ENCODE measurements around the gene LRRC18. TPM values are rescaled to one million over a fixed set of nuclear protein-coding genes. Genes with fewer than 3 reads are reported as not detected.

Gene LRRC18
- total and polyA plus RNA-seq, 10 of the 15 experiments (the other 5 are each of a cell fraction or from before 2014, with no cell fraction given), result 0.16 to 0.47 (median 0.24) TPM; not detected in 6

DNA sequence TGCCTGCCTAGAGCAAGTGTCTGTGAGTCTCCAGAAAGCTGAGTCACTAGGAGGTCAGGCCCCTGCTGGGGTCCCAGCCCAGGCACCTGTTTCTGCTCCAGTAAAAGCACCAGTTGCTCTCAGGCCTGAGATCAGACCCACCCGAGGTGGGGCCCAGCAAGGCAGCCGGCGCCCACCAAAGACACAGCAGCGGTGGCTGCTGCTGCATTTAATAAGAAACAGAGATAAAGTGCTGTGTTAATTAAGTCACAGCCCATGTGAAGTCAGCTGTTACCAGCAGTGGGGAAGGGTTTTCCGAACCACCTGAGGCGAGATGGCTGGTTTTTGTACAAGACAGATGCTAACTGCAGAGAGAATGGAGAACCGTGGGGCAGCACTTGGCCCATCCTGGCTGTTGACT is 12.1 kb upstream of the LRRC18 start:
- RAD21 ChIA-PET (ENCODE audit: unreplicated experiment), result no interaction called here
- Histone ChIP-seq H3K36me3 (ENCODE audit: control insufficient read depth in 2 of 2, insufficient read depth in 2 of 2, low read length in 1 of 2) (peaks cover 29 to 37% of the 10 kb centered on the region in 2 experiments), H3K27ac (ENCODE audit: control insufficient read depth, insufficient read depth) (no peak overlapping the region), H2AFZ (ENCODE audit: control insufficient read depth, low read depth, low read length) (no peak overlapping the region), H4K20me1 (ENCODE audit: control insufficient read depth, insufficient read depth) (no peaks in the 10 kb centered on the region), H3K4me2 (ENCODE audit: control insufficient read depth, insufficient read depth) (no peak overlapping the region), H3K79me2 (ENCODE audit: control insufficient read depth, insufficient read depth, low read length) (no peaks in the 10 kb centered on the region), H3K9me3 (replicated peaks; ENCODE audit: control insufficient read depth, insufficient read depth, low read length) (no peaks in the 10 kb centered on the region), H3K27me3 (replicated peaks in 1 of 2; ENCODE audit: control insufficient read depth in 2 of 2, insufficient read depth in 2 of 2, low read length in 1 of 2) (no peaks in the 10 kb centered on the region), H3K4me3 (no peak overlapping the region), H3K4me1 (ENCODE audit: control insufficient read depth, insufficient read depth, low read length) (no peaks in the 10 kb centered on the region), H3K9ac (ENCODE audit: control insufficient read depth, insufficient read depth, low read length) (no peak overlapping the region)
- SMC1A ChIA-PET (ENCODE audit: uncharacterized antibody, unreplicated experiment), result interaction anchor here (1.5 kb wide), 1 partner anchor 12 kb away, joined by 3 read pairs; no protein-coding TSS in a partner anchor
- POLR2A ChIA-PET, result no interaction called here
- WGBS (ENCODE audit: insufficient coverage, insufficient replicate concordance, low lambda C conversion rate, missing lambda C conversion rate), result 97% methylated on average over 7 of the region's 7 CpGs
- intact Hi-C loops (cut with micrococcal nuclease; ENCODE audit: unreplicated experiment) (no loop called here), in situ Hi-C loops (cut with MboI) (no loop called here)
- no peak for FAIRE-seq
- no peak for TF ChIP-seq RCOR1 (conservative IDR thresholded peaks at IDR 0.05; ENCODE audit: low read depth, low read length)
- no peak for TF ChIP-seq SUZ12 (IDR thresholded peaks at IDR 0.05; ENCODE audit: unreplicated experiment)
- TF ChIP-seq, protein P1, sequence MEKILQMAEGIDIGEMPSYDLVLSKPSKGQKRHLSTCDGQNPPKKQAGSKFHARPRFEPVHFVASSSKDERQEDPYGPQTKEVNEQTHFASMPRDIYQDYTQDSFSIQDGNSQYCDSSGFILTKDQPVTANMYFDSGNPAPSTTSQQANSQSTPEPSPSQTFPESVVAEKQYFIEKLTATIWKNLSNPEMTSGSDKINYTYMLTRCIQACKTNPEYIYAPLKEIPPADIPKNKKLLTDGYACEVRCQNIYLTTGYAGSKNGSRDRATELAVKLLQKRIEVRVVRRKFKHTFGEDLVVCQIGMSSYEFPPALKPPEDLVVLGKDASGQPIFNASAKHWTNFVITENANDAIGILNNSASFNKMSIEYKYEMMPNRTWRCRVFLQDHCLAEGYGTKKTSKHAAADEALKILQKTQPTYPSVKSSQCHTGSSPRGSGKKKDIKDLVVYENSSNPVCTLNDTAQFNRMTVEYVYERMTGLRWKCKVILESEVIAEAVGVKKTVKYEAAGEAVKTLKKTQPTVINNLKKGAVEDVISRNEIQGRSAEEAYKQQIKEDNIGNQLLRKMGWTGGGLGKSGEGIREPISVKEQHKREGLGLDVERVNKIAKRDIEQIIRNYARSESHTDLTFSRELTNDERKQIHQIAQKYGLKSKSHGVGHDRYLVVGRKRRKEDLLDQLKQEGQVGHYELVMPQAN (conservative IDR thresholded peaks at IDR 0.05), result no peak
- TF ChIP-seq YBX1 (IDR thresholded peaks at IDR 0.05), result no peak
- no peak for TF ChIP-seq GATAD2B (conservative IDR thresholded peaks at IDR 0.05; ENCODE audit: low read depth)
- no peak for TF ChIP-seq EZH2 (IDR thresholded peaks at IDR 0.05; ENCODE audit: borderline replicate concordance, control insufficient read depth, low read depth, low read length)
- no peak for TF ChIP-seq ZSCAN29 (IDR thresholded peaks at IDR 0.05)
- TF ChIP-seq, protein P2, sequence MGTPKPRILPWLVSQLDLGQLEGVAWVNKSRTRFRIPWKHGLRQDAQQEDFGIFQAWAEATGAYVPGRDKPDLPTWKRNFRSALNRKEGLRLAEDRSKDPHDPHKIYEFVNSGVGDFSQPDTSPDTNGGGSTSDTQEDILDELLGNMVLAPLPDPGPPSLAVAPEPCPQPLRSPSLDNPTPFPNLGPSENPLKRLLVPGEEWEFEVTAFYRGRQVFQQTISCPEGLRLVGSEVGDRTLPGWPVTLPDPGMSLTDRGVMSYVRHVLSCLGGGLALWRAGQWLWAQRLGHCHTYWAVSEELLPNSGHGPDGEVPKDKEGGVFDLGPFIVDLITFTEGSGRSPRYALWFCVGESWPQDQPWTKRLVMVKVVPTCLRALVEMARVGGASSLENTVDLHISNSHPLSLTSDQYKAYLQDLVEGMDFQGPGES (IDR thresholded peaks at IDR 0.05), result no peak
- TF ChIP-seq NR2C1 (IDR thresholded peaks at IDR 0.05), result no peak
- no peak for TF ChIP-seq ZNF384 (IDR thresholded peaks at IDR 0.05; ENCODE audit: borderline replicate concordance, low read depth, low read length)
- TF ChIP-seq, protein P3, sequence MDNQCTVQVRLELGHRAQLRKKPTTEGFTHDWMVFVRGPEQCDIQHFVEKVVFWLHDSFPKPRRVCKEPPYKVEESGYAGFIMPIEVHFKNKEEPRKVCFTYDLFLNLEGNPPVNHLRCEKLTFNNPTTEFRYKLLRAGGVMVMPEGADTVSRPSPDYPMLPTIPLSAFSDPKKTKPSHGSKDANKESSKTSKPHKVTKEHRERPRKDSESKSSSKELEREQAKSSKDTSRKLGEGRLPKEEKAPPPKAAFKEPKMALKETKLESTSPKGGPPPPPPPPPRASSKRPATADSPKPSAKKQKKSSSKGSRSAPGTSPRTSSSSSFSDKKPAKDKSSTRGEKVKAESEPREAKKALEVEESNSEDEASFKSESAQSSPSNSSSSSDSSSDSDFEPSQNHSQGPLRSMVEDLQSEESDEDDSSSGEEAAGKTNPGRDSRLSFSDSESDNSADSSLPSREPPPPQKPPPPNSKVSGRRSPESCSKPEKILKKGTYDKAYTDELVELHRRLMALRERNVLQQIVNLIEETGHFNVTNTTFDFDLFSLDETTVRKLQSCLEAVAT (IDR thresholded peaks at IDR 0.05), result no peak
- no peak for TF ChIP-seq SPI1 (IDR thresholded peaks at IDR 0.05; ENCODE audit: borderline replicate concordance, insufficient read depth, low read depth, low read length)
- no peak for TF ChIP-seq SIX5 (IDR thresholded peaks at IDR 0.05; ENCODE audit: low read depth, low read length, severe bottlenecking)
- no peak for TF ChIP-seq MYC (IDR thresholded peaks at IDR 0.05; ENCODE audit: insufficient read depth, insufficient read length, insufficient replicate concordance, low read length, severe bottlenecking)
- BruUV-seq (replicated peaks), result no TSS peak
- CTCF ChIA-PET, result interaction anchor here (1.0 to 1.3 kb wide), 3 partner anchors 295 to 559 kb away, joined by 3 read pairs; no protein-coding TSS in a partner anchor
- no peak for ATAC-seq
- no peak for DNase-seq (ENCODE audit: low read depth, low spot score)
